Subcutaneous adipose tissue (tissue), 4 donors: ENCODE results near the gene RAB26. TPM values are rescaled to one million over a fixed set of nuclear protein-coding genes. Genes with fewer than 3 reads are reported as not detected.

Source experiments
- CTCF ChIP-seq: fragments of 450-650 bp; IDR thresholded peaks from one replicate; pipeline ENCODE4 v1.5.1; 2016; ENCODE audit warnings: low read depth, mild to moderate bottlenecking, control low read depth, antibody characterized with exemption, moderate library complexity
- total RNA-seq, 4 donors: library from RNA; depleted of rRNA; stranded (reverse); fragments of >200 nt; gene quantifications; one replicate each; pipeline ENCODE4 v1.1.0, GENCODE V29; 2016

Gene RAB26
- total RNA-seq, 4 donors from 2014 or later, result 3.0 TPM; not detected in 3

DNA sequence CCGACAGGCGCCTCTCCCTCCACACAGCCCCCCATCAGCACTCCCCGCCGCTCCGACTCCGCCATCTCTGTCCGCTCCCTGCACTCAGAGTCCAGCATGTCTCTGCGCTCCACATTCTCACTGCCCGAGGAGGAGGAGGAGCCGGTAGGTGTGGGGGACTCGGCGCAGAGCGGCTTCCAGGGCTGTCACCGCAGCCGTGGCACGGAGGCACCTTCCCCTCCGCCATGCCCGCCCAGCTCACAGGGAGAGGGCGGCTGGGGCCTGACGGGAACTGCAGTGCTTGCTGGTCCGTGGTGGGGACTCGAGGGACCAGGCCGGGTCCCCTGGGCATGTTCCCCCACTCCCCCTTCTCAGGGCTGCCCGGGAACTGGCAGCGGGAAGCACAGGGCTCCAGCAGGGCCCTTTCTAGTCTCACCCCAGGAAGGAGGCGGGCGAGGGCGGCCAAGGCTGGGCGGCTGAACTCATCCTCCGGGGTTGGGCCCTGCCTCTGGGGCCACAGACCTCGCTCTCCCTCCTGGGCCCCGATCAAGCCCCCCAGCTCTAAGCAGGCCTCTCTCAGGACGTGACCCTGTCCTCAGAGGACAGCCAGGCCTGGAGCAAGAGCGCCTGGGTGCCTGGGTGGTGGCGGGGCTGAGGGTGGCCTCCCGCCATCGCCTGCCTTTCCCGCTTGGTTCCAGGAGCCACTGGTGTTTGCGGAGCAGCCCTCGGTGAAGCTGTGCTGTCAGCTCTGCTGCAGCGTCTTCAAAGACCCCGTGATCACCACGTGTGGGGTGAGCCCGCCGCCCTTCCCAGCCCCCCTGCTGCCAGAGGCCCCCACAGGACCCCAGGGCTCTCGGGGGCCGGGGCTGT is 22.4 kb downstream of the RAB26 start:
- TF ChIP-seq CTCF, result no peak

- no peak for TF ChIP-seq CTCF
These were observed 23.3 kb downstream of the RAB26 start for GRCh38 chr16:2171601-2172178.

- TF ChIP-seq CTCF, result no peak
These were observed 24.4 kb downstream of the RAB26 start for GRCh38 chr16:2172688-2173335.

- TF ChIP-seq CTCF, result no peak
These were observed 24.9 kb downstream of the RAB26 start for GRCh38 chr16:2173366-2173765.

- TF ChIP-seq CTCF, result no peak
These were observed 25.5 kb downstream of the RAB26 start for GRCh38 chr16:2173916-2174315.

- no peak for TF ChIP-seq CTCF
These were observed 26.1 kb downstream of the RAB26 start for GRCh38 chr16:2174396-2175131.
